ENCODE measurements around the gene XPR1.

The XPR1 gene

DNA sequence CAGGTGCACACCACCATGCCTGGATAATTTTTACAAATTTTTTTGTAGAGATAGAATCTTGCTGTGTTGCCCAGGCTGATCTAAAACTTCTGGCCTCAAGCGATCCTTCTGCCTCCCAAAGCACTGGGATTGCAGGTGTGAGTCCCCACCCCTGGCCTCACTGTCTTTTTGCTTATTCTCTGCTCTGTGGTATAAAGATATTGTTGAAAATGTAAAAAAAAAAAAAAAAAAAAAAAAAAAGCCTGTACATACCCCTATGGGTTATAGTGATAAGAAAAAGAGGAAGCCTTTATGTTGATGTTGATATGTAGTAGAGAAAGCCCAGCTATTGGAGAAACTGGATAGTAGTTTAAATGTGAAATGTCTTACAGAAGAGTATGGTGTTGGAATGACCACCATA, 125.8 kb downstream of the XPR1 start:
- no peak overlapping the region for H3K9ac ChIP-seq (ENCODE audit: low read length)
- no peak overlapping the region for H2AFZ ChIP-seq (ENCODE audit: low read depth, low read length)
- H3K27ac ChIP-seq (ENCODE audit: low read length), result no peak overlapping the region
- H3K4me3 ChIP-seq (ENCODE audit: low read length), result no peak overlapping the region
- no peak overlapping the region for H3K4me2 ChIP-seq (ENCODE audit: low read length)
- no peaks in the 10 kb centered on the region for H3K9me3 ChIP-seq (ENCODE audit: insufficient read depth, low read length)
- H3K27me3 ChIP-seq (ENCODE audit: low read depth, low read length), result no peaks in the 10 kb centered on the region
- H3K4me1 ChIP-seq (ENCODE audit: low read length), result peaks cover 13% of the 10 kb centered on the region
- no peaks in the 10 kb centered on the region for H3K79me2 ChIP-seq (ENCODE audit: low read length)
- TF ChIP-seq, protein P1, sequence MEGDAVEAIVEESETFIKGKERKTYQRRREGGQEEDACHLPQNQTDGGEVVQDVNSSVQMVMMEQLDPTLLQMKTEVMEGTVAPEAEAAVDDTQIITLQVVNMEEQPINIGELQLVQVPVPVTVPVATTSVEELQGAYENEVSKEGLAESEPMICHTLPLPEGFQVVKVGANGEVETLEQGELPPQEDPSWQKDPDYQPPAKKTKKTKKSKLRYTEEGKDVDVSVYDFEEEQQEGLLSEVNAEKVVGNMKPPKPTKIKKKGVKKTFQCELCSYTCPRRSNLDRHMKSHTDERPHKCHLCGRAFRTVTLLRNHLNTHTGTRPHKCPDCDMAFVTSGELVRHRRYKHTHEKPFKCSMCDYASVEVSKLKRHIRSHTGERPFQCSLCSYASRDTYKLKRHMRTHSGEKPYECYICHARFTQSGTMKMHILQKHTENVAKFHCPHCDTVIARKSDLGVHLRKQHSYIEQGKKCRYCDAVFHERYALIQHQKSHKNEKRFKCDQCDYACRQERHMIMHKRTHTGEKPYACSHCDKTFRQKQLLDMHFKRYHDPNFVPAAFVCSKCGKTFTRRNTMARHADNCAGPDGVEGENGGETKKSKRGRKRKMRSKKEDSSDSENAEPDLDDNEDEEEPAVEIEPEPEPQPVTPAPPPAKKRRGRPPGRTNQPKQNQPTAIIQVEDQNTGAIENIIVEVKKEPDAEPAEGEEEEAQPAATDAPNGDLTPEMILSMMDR (IDR thresholded peaks at IDR 0.05; ENCODE audit: low read depth, low read length), result no peak
- TF ChIP-seq EZH2phosphoT487 (IDR thresholded peaks at IDR 0.05; ENCODE audit: low read depth), result no peak
- H3K36me3 ChIP-seq (replicated peaks; ENCODE audit: low read depth, low read length), result no peaks in the 10 kb centered on the region
- no peaks in the 10 kb centered on the region for H4K20me1 ChIP-seq (ENCODE audit: insufficient read depth, low read length)

DNA sequence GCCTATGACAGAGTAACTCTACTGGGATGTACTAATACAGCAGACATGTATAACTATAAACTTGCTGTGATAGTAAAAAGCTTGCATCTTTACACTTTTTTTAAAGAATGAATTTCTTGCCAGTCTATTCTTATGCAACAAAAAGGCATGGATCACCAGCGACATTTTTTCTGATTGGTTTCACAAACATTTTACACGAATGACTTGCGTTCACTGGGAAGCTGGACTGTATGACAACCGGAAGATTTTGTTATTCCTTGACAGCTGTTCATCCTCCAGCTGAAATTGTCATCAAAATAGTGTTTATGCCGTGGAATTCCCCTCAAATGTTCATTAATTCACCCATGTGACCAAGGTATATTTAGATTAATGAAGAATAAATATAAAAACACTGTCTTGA, 131.0 kb downstream of the XPR1 start:
- H3K4me2 ChIP-seq (ENCODE audit: low read length), result no peak overlapping the region
- no peaks in the 10 kb centered on the region for H3K79me2 ChIP-seq (ENCODE audit: low read length)
- no peak overlapping the region for H3K4me3 ChIP-seq (ENCODE audit: low read length)
- no peaks in the 10 kb centered on the region for H3K36me3 ChIP-seq (replicated peaks; ENCODE audit: low read depth, low read length)
- H4K20me1 ChIP-seq (ENCODE audit: insufficient read depth, low read length), result no peaks in the 10 kb centered on the region
- no peak for TF ChIP-seq EZH2phosphoT487 (IDR thresholded peaks at IDR 0.05; ENCODE audit: low read depth)
- TF ChIP-seq, protein P1 (IDR thresholded peaks at IDR 0.05; ENCODE audit: low read depth, low read length), result no peak
- no peak overlapping the region for H3K9ac ChIP-seq (ENCODE audit: low read length)
- no peak overlapping the region for H3K27ac ChIP-seq (ENCODE audit: low read length)
- H3K4me1 ChIP-seq (ENCODE audit: low read length), result no peaks in the 10 kb centered on the region
- no peaks in the 10 kb centered on the region for H3K27me3 ChIP-seq (ENCODE audit: low read depth, low read length)
- no peak overlapping the region for H2AFZ ChIP-seq (ENCODE audit: low read depth, low read length)
- no peaks in the 10 kb centered on the region for H3K9me3 ChIP-seq (ENCODE audit: insufficient read depth, low read length)

DNA sequence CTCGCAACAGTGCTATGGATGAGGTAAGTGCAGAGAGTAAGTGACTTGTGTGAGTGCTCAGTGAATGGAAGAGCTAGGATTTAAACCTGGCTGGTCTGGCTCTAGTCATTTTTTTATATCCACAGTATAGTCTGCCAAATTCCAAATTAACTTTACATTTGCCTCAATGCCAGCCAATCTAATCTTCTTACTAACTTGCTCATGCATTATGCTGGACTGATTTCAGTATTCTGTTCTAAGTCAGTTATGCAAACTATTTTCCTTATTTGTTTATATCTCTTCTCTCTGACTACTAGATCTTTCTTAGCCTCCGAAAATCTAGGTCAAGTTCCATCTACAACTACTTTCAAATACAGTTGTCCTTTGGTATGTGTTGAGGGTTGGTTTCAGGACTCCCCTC, 133.3 kb downstream of the XPR1 start:
- H3K9me3 ChIP-seq (ENCODE audit: insufficient read depth, low read length), result no peaks in the 10 kb centered on the region
- H4K20me1 ChIP-seq (ENCODE audit: insufficient read depth, low read length), result no peaks in the 10 kb centered on the region
- H3K4me3 ChIP-seq (ENCODE audit: low read length), result no peak overlapping the region
- no peak overlapping the region for H3K4me2 ChIP-seq (ENCODE audit: low read length)
- no peak overlapping the region for H3K9ac ChIP-seq (ENCODE audit: low read length)
- no peak overlapping the region for H2AFZ ChIP-seq (ENCODE audit: low read depth, low read length)
- no peaks in the 10 kb centered on the region for H3K27me3 ChIP-seq (ENCODE audit: low read depth, low read length)
- no peaks in the 10 kb centered on the region for H3K79me2 ChIP-seq (ENCODE audit: low read length)
- no peaks in the 10 kb centered on the region for H3K36me3 ChIP-seq (replicated peaks; ENCODE audit: low read depth, low read length)
- TF ChIP-seq, protein P1 (IDR thresholded peaks at IDR 0.05; ENCODE audit: low read depth, low read length), result no peak
- no peak for TF ChIP-seq EZH2phosphoT487 (IDR thresholded peaks at IDR 0.05; ENCODE audit: low read depth)
- H3K4me1 ChIP-seq (ENCODE audit: low read length), result 0 out of 2 replicates have a peak, but pooled peaks cover under 1% of the 10 kb centered on the region
- H3K27ac ChIP-seq (ENCODE audit: low read length), result no peak overlapping the region

GRCh38 chr1:180769889-180770288, 138.1 kb downstream of the XPR1 start:
- Histone ChIP-seq H3K79me2 (ENCODE audit: low read length) (no peaks in the 10 kb centered on the region), H3K27me3 (ENCODE audit: low read depth, low read length) (no peaks in the 10 kb centered on the region), H3K36me3 (replicated peaks; ENCODE audit: low read depth, low read length) (no peaks in the 10 kb centered on the region), H3K27ac (ENCODE audit: low read length) (no peak overlapping the region), H3K4me3 (ENCODE audit: low read length) (no peak overlapping the region), H3K4me2 (ENCODE audit: low read length) (no peak overlapping the region), H3K9me3 (ENCODE audit: insufficient read depth, low read length) (no peaks in the 10 kb centered on the region), H4K20me1 (ENCODE audit: insufficient read depth, low read length) (no peaks in the 10 kb centered on the region), H2AFZ (ENCODE audit: low read depth, low read length) (no peak overlapping the region), H3K9ac (ENCODE audit: low read length) (no peak overlapping the region), H3K4me1 (ENCODE audit: low read length) (0 out of 2 replicates have a peak, but pooled peaks cover 7% of the 10 kb centered on the region)
- TF ChIP-seq EZH2phosphoT487 (IDR thresholded peaks at IDR 0.05; ENCODE audit: low read depth), result no peak
- TF ChIP-seq, protein P1 (IDR thresholded peaks at IDR 0.05; ENCODE audit: low read depth, low read length), result no peak
